LoVo (cell line): ENCODE results near the gene ARHGEF19.
"Not testable (repeated sequence)": the region's sequence is repeated elsewhere in the genome, so short reads cannot be mapped to it uniquely, and the experiment has no call there.

Experiments
- DNase-seq: peaks from one replicate; pipeline ENCODE4 v3.0.0-alpha.2; 2016; ENCODE audit warnings: low spot score

The ARHGEF19 gene

GRCh38 chr1:16204634-16205333, 7.7 kb downstream of the ARHGEF19 start:
- DNase-seq, result peak; percentile 9

GRCh38 chr1:16204216-16204615, 8.2 kb downstream of the ARHGEF19 start:
- no peak for DNase-seq

- no peak for DNase-seq
These were observed 8.9 kb downstream of the ARHGEF19 start for GRCh38 chr1:16203550-16203949.

- DNase-seq, result no peak
These were observed 9.9 kb downstream of the ARHGEF19 start for GRCh38 chr1:16202281-16203210.

GRCh38 chr1:16199700-16200099, 12.8 kb downstream of the ARHGEF19 start:
- no peak for DNase-seq

GRCh38 chr1:16199157-16199501, 13.3 kb downstream of the ARHGEF19 start:
- DNase-seq, result no peak

GRCh38 chr1:16198444-16199156, 13.9 kb downstream of the ARHGEF19 start:
- DNase-seq, result no peak

- DNase-seq, result no peak
These were observed 15.6 kb downstream of the ARHGEF19 start for GRCh38 chr1:16196874-16197273.

- not testable (repeated sequence) for DNase-seq
These were observed 16.3 kb downstream of the ARHGEF19 start for GRCh38 chr1:16196139-16196538.

GRCh38 chr1:16195518-16195905, 16.9 kb downstream of the ARHGEF19 start:
- no peak for DNase-seq

- DNase-seq, result no peak
These were observed 20.4 kb downstream of the ARHGEF19 start for GRCh38 chr1:16191916-16192546.

GRCh38 chr1:16191309-16191708, 21.1 kb downstream of the ARHGEF19 start:
- DNase-seq, result no peak

- DNase-seq, result no peak
These were observed 22.4 kb downstream of the ARHGEF19 start for GRCh38 chr1:16189921-16190621.

GRCh38 chr1:16189003-16189402, 23.4 kb downstream of the ARHGEF19 start:
- peak; percentile 89 for DNase-seq

- DNase-seq, result peak; percentile 88
These were observed 24.6 kb downstream of the ARHGEF19 start for GRCh38 chr1:16187748-16188401.

- peak; percentile 41 for DNase-seq
These were observed 25.7 kb downstream of the ARHGEF19 start for GRCh38 chr1:16186655-16187235.

GRCh38 chr1:16184557-16185303, 27.7 kb downstream of the ARHGEF19 start:
- peak; percentile 53 for DNase-seq

- peak; percentile 39 for DNase-seq
These were observed 28.5 kb downstream of the ARHGEF19 start for GRCh38 chr1:16183765-16184556.

- DNase-seq, result no peak
These were observed 29.3 kb downstream of the ARHGEF19 start for GRCh38 chr1:16183179-16183578.
